Measurements from ENCODE around the gene OR10J4. TPM values are rescaled to one million over a fixed set of nuclear protein-coding genes. Genes with fewer than 3 reads are reported as not detected.

OR10J4 gene
- total RNA-seq, 2 donors from 2014 or later = not detected

DNA sequence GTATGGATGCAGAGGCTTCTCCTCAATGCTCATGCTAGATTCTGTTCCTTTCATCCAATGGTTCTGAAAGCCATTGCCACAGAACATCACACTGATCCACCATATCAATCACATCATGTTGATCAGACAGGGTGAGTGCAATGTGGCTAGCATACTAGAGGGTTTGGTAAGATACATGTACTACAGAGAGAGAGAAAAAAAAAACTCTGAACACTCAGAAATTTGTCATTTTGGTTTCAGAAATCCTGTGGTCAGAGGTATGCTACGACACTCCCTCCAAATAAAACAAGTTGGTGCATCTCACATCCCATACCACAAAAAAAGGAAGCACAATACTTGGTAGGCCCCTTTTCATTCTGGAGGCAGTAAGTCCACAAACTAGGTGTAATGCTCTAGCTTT, 42.9 kb downstream of the OR10J4 start:
- intact Hi-C loops (cut with DNase I, micrococcal nuclease) = no loop called here
- no peak for ATAC-seq

More for the DNA sequence above, 42.9 kb downstream of the OR10J4 start:
- DNase-seq = no peak

Other genes starting within 250 kb of the OR10J4 start
- gene ACKR1, start 227.3 kb upstream of the OR10J4 start, total RNA-seq = 10 to 100 TPM; 16.9 to 19.2 TPM
- 1 to 10 TPM in 1 of 2 donors, not detected in 1; 1.5 TPM for gene FCER1A, start 129.9 kb upstream of the OR10J4 start, total RNA-seq
- gene OR10J1, start 7.5 kb downstream of the OR10J4 start, total RNA-seq = not detected
- gene OR10J5, start 103.8 kb downstream of the OR10J4 start, total RNA-seq = not detected
- not detected for gene APCS, start 155.6 kb downstream of the OR10J4 start, total RNA-seq